ENCODE data around the gene SCO2.
A peak's percentile ranks its signal among the peaks of the same experiment; 100 is the strongest.

Gene SCO2

GRCh38 chr22:50529416-50529896 lies 4.1 kb upstream of the SCO2 start:
- no CpG with 5 or more reads among the region's 50 CpGs for WGBS (ENCODE audit: extremely low coverage, insufficient coverage, insufficient read length)
- Histone ChIP-seq H2AFZ (ENCODE audit: insufficient read depth, low read length, poor library complexity) (peak overlapping the region; percentile 9), H3K4me3 (ENCODE audit: low read depth, low read length) (peak overlapping the region; percentile 55)

DNA sequence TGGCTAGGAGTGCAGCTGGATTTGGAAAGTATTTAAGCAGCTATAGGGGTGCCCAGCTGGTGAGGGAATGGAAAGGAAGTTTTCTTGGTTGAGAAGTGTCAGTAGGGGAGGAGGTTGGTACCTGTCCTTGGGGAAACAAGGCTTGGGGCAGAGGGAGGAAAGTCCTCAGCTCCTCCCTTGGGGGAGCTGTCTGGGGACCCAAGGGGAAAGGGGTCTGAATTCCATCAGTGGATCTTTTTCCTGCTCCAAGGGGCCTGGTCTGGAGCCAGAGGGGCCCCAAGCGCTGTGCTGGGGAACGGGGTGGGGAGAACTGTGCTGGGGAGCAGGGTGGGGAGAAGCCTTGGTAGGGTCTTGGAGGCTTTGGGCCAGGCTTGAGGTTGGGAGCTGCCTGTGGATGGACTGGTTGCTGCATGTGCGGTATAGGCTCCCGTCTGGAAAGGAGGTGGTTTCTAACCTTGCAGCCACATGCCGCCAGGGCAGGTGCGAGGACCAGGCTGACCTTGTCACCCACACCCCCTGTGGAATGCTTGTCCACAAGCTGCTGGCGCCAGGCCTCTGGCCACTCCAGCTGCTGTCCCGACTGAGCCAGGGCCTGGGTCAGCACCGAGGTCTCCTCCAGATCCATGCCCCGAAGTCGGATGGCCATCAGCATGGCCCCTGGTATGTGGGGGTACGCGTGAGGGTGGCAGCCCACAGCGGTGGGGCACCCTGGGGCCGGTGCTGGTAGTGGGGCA lies 3.5 kb upstream of the SCO2 start:
- no peak overlapping the region for H3K23ac ChIP-seq (ENCODE audit: low read length)
- no peaks in the 10 kb centered on the region for H3K9me3 ChIP-seq (ENCODE audit: insufficient read depth, low read depth, low read length)
- H3K36me3 ChIP-seq (ENCODE audit: control insufficient read depth in 1 of 2, insufficient read depth in 2 of 2, low read length in 2 of 2), result peaks cover 5 to 7% of the 10 kb centered on the region in 2 experiments
- H3K79me2 ChIP-seq (ENCODE audit: control insufficient read depth, insufficient read depth, low read length, poor library complexity), result peaks cover 33% of the 10 kb centered on the region
- no peak overlapping the region for H3K4ac ChIP-seq (ENCODE audit: low read depth, low read length)
- no peak overlapping the region for H2BK12ac ChIP-seq (ENCODE audit: low read length)
- no peak overlapping the region for H3K27ac ChIP-seq (ENCODE audit: low read depth, low read length)
- peak overlapping the region; percentile 9 for H4K8ac ChIP-seq (ENCODE audit: low read depth, low read length)
- peaks cover 53% of the 10 kb centered on the region for H3K79me1 ChIP-seq (ENCODE audit: low read length)
- H3K4me1 ChIP-seq (ENCODE audit: control insufficient read depth in 1 of 2, insufficient read depth in 2 of 2, low read length in 2 of 2), result peaks cover 31 to 55% of the 10 kb centered on the region in 2 experiments
- no peak overlapping the region for H2AFZ ChIP-seq (ENCODE audit: insufficient read depth, low read length, poor library complexity)
- H3K27me3 ChIP-seq (ENCODE audit: insufficient read depth, low read length), result no peaks in the 10 kb centered on the region
- H2BK5ac ChIP-seq (ENCODE audit: low read depth, low read length, poor library complexity), result no peak overlapping the region
- no peak overlapping the region for H3K4me3 ChIP-seq (ENCODE audit: low read depth, low read length)
- H2BK120ac ChIP-seq (ENCODE audit: insufficient read depth, low read length, poor library complexity), result no peak overlapping the region
- peak overlapping the region; percentile 98 for H4K91ac ChIP-seq (ENCODE audit: low read depth, low read length)
- DNase-seq, result peak; percentile 76 to 83
- no peak overlapping the region for H2AK5ac ChIP-seq (ENCODE audit: low read length)
- H3K18ac ChIP-seq (ENCODE audit: low read length), result peak overlapping the region; percentile 2
- H3K4me2 ChIP-seq (ENCODE audit: low read length), result no peak overlapping the region
- no peak overlapping the region for H4K12ac ChIP-seq (ENCODE audit: low read depth, low read length)
- H3K14ac ChIP-seq (ENCODE audit: low read length), result peak overlapping the region; percentile 3
- no peak overlapping the region for H3K9ac ChIP-seq (ENCODE audit: low read length)
- WGBS (ENCODE audit: extremely low coverage, insufficient coverage, insufficient read length), result no CpG with 5 or more reads among the region's 15 CpGs

More at GRCh38 chr22:50529416-50529896, 4.1 kb upstream of the SCO2 start:
- peaks cover 27 to 51% of the 10 kb centered on the region in 2 experiments for H3K4me1 ChIP-seq (ENCODE audit: control insufficient read depth in 1 of 2, insufficient read depth in 2 of 2, low read length in 2 of 2)
- no peaks in the 10 kb centered on the region for H3K27me3 ChIP-seq (ENCODE audit: insufficient read depth, low read length)
- H3K36me3 ChIP-seq (ENCODE audit: control insufficient read depth in 1 of 2, insufficient read depth in 2 of 2, low read length in 2 of 2), result peaks cover 1 to 2% of the 10 kb centered on the region in 2 experiments
- peak overlapping the region; percentile 75 for H4K8ac ChIP-seq (ENCODE audit: low read depth, low read length)
- peak overlapping the region; percentile 20 for H2BK5ac ChIP-seq (ENCODE audit: low read depth, low read length, poor library complexity)
- peak overlapping the region; percentile 73 for H2BK120ac ChIP-seq (ENCODE audit: insufficient read depth, low read length, poor library complexity)
- H3K9ac ChIP-seq (ENCODE audit: low read length), result no peak overlapping the region
- peak overlapping the region; percentile 41 for H3K18ac ChIP-seq (ENCODE audit: low read length)
- peak overlapping the region; percentile 98 for H4K91ac ChIP-seq (ENCODE audit: low read depth, low read length)
- no peak overlapping the region for H3K27ac ChIP-seq (ENCODE audit: low read depth, low read length)
- peak in 1 of 2 donors; percentile 47 for DNase-seq
- peaks cover 55% of the 10 kb centered on the region for H3K79me1 ChIP-seq (ENCODE audit: low read length)
- H3K14ac ChIP-seq (ENCODE audit: low read length), result peak overlapping the region; percentile 81
- no peak overlapping the region for H3K23ac ChIP-seq (ENCODE audit: low read length)
- H3K4ac ChIP-seq (ENCODE audit: low read depth, low read length), result peak overlapping the region; percentile 67
- peak overlapping the region; percentile 56 for H4K12ac ChIP-seq (ENCODE audit: low read depth, low read length)
- H2AK5ac ChIP-seq (ENCODE audit: low read length), result peak overlapping the region; percentile 70
- H3K9me3 ChIP-seq (ENCODE audit: insufficient read depth, low read depth, low read length), result no peaks in the 10 kb centered on the region
- peak overlapping the region; percentile 54 for H2BK12ac ChIP-seq (ENCODE audit: low read length)
- peaks cover 31% of the 10 kb centered on the region for H3K79me2 ChIP-seq (ENCODE audit: control insufficient read depth, insufficient read depth, low read length, poor library complexity)
- H3K4me2 ChIP-seq (ENCODE audit: low read length), result peak overlapping the region; percentile 84

DNA sequence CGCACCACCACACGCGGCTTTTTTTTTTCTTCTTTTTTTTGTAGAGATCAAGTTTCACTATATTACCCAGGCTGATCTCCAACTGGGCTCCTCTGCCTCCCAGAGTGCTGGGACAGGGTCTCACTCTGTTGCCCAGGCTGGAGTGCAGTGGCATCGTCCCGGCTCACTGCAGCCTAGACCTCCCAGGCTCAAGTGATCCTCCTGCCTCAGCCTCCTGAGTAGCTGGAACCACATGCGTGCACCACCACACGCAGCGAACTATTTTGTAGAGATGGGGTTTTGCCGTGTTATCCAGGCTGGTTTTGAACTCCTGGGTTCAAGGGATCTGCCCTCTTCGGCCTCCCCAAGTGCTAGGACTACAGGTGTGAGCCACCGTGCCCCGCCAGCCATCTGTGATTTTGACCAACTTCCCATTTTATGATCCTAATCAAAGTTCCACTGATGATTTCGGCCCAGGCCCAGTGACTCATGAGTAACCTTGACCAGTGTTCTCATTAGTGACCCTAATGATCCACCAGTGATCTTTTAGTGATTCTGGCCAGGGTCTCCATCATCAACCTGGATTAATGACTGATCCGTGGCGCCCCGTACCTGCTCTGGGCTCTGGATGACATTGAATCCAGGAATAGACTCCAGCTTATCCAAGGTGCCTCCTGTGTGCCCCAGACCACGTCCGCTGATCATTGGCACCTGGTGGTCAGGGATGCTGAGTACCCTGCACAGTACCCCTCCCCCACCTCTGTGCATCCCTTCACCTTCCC lies 2.7 kb upstream of the SCO2 start:
- no peak overlapping the region for H3K4me3 ChIP-seq (ENCODE audit: low read depth, low read length)
- no peak overlapping the region for H3K4ac ChIP-seq (ENCODE audit: low read depth, low read length)
- H3K14ac ChIP-seq (ENCODE audit: low read length), result no peak overlapping the region
- peaks cover 33% of the 10 kb centered on the region for H3K79me2 ChIP-seq (ENCODE audit: control insufficient read depth, insufficient read depth, low read length, poor library complexity)
- H3K27me3 ChIP-seq (ENCODE audit: insufficient read depth, low read length), result no peaks in the 10 kb centered on the region
- H3K4me1 ChIP-seq (ENCODE audit: control insufficient read depth in 1 of 2, insufficient read depth in 2 of 2, low read length in 2 of 2), result peaks cover 35 to 58% of the 10 kb centered on the region in 2 experiments
- no peak overlapping the region for H3K23ac ChIP-seq (ENCODE audit: low read length)
- H3K79me1 ChIP-seq (ENCODE audit: low read length), result peaks cover 49% of the 10 kb centered on the region
- no peak overlapping the region for H4K8ac ChIP-seq (ENCODE audit: low read depth, low read length)
- no peak overlapping the region for H2AFZ ChIP-seq (ENCODE audit: insufficient read depth, low read length, poor library complexity)
- no peak overlapping the region for H2AK5ac ChIP-seq (ENCODE audit: low read length)
- peaks cover 13 to 15% of the 10 kb centered on the region in 2 experiments for H3K36me3 ChIP-seq (ENCODE audit: control insufficient read depth in 1 of 2, insufficient read depth in 2 of 2, low read length in 2 of 2)
- H3K9me3 ChIP-seq (ENCODE audit: insufficient read depth, low read depth, low read length), result no peaks in the 10 kb centered on the region
- no peak overlapping the region for H2BK12ac ChIP-seq (ENCODE audit: low read length)
- no peak for DNase-seq
- no peak overlapping the region for H2BK120ac ChIP-seq (ENCODE audit: insufficient read depth, low read length, poor library complexity)
- H4K12ac ChIP-seq (ENCODE audit: low read depth, low read length), result no peak overlapping the region
- no peak overlapping the region for H3K18ac ChIP-seq (ENCODE audit: low read length)
- no peak overlapping the region for H3K9ac ChIP-seq (ENCODE audit: low read length)
- H2BK5ac ChIP-seq (ENCODE audit: low read depth, low read length, poor library complexity), result no peak overlapping the region
- no CpG with 5 or more reads among the region's 18 CpGs for WGBS (ENCODE audit: extremely low coverage, insufficient coverage, insufficient read length)
- H3K27ac ChIP-seq (ENCODE audit: low read depth, low read length), result no peak overlapping the region
- H3K4me2 ChIP-seq (ENCODE audit: low read length), result no peak overlapping the region
- no peak overlapping the region for H4K91ac ChIP-seq (ENCODE audit: low read depth, low read length)

All from trophoblast cell (in vitro differentiated cells and primary cell).